Gastroesophageal sphincter (tissue), 3 donors: Measurements from ENCODE around the gene FCN3.

ENCODE experiments used
- EP300 ChIP-seq: sonication (generic); formaldehyde crosslinking; IDR thresholded peaks from one replicate; pipeline ENCODE4 v1.6.1; 2017; ENCODE audit warnings: antibody characterized with exemption, mild to moderate bottlenecking
- POLR2A ChIP-seq, 2 donors: fragments of 450-650 bp; IDR thresholded peaks; one replicate each; pipeline ENCODE4 v1.6.1; 2017; ENCODE audit warnings: antibody characterized with exemption in 2 of 2, mild to moderate bottlenecking in 2 of 2, moderate library complexity in 1 of 2
- POLR2AphosphoS5 ChIP-seq: sonication (generic); formaldehyde crosslinking; IDR thresholded peaks from one replicate; pipeline ENCODE4 v1.6.1; 2017; ENCODE audit warnings: antibody characterized with exemption
- TF ChIP-seq, protein P1 (sequence below), 4 experiments: fragments of 200-600 bp in 2 of 4; fragments of 450-650 bp in 2 of 4; sonication (generic) in 1 of 4; IDR thresholded peaks; one replicate each; pipeline ENCODE4 v1.5.1; 2017 to 2019; ENCODE audit warnings: antibody characterized with exemption in 4 of 4, mild to moderate bottlenecking in 2 of 4, moderate library complexity in 2 of 4

DNA sequence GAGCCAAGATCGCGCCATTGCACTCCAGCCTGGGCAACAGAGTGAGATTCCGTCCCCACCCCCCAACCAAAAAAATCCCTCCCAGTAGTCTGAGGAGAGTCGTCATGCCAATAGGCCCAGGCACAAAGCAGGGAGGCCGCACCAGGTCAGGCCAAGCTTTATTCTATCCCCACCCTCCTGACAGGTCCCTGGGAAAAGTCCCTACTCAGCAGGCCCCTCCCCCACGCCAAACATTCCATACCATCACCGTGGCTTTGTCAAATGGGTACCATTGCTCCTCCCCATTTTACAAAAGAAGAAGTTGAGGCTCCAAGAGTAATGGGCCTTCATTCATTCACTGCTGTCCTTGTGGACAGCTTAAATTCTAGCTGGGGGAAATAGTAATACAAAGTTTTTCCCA lies 23.1 kb upstream of the FCN3 start:
- TF ChIP-seq POLR2AphosphoS5, result no peak
- TF ChIP-seq, protein P1, sequence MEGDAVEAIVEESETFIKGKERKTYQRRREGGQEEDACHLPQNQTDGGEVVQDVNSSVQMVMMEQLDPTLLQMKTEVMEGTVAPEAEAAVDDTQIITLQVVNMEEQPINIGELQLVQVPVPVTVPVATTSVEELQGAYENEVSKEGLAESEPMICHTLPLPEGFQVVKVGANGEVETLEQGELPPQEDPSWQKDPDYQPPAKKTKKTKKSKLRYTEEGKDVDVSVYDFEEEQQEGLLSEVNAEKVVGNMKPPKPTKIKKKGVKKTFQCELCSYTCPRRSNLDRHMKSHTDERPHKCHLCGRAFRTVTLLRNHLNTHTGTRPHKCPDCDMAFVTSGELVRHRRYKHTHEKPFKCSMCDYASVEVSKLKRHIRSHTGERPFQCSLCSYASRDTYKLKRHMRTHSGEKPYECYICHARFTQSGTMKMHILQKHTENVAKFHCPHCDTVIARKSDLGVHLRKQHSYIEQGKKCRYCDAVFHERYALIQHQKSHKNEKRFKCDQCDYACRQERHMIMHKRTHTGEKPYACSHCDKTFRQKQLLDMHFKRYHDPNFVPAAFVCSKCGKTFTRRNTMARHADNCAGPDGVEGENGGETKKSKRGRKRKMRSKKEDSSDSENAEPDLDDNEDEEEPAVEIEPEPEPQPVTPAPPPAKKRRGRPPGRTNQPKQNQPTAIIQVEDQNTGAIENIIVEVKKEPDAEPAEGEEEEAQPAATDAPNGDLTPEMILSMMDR (IDR thresholded peaks at IDR 0.05), result no peak
- no peak for TF ChIP-seq POLR2A (IDR thresholded peaks at IDR 0.05)
- no peak for TF ChIP-seq EP300
